Hematopoietic multipotent progenitor cell treated with erythropoietin and hydrocortisone succinate and interleukin-3 and kit ligand, for 15 days (in vitro differentiated cells): ENCODE data around the gene USP1.

ENCODE experiments used
- DNase-seq: peaks from one replicate; pipeline ENCODE4 v3.0.0-alpha.2; 2015; ENCODE audit warnings: low spot score

USP1 gene

DNA sequence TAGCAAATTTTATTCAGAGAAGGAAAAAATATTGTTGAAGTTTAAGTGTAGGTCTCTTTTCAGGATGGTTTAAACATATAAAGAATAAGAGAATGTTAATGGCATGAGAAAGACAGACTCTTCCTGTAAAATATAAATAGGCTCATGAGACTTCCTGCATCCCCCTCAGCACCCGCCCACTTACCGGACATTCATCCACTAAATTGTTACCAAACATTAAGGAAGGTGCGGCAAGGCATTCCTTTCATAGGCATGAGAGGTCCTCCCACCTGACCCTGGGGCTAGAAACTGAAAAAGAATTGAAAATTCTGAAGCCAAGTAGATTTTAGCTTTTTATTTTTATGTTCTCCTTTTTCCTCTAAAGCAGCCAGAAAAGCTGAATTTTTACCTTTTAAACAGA lies 10.6 kb upstream of the USP1 start:
- DNase-seq, result no peak

DNA sequence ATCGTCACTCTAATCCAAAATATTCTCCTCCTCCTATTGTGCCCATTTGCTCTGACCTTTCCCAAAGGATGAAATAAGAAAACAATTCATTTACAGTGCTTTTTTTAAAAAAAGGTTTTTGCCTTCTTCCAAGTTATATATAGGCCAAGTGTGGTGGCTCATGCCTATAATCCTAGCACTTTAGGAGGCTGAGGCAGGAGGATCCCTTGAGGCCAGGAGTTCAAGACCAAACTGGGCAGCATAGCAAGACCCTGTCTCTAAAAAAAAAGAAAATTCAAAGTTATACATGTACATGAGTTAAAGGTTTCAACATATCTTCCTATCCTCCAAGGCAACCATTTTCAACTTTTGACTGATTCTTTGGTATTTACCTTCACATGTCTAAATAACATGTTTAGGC lies 10.1 kb upstream of the USP1 start:
- DNase-seq, result no peak

DNA sequence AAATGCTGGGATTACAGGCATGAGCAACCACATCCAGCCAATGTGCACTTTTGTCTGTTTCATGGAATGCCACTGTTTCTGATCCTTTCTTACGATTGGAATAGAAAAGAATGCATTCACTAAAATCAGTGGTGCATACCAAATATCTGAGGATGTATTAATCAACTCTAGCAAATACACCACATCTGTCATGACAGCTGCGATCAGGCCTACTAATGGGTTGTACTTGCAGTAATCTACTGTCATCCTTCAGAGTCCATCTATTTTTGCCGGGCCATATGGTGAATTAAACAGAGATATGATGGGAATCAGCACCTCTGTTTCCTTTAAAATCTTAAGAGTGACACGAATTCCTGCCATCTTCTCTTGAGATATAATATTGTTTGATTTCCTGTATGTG lies 8.5 kb upstream of the USP1 start:
- DNase-seq, result no peak

DNA sequence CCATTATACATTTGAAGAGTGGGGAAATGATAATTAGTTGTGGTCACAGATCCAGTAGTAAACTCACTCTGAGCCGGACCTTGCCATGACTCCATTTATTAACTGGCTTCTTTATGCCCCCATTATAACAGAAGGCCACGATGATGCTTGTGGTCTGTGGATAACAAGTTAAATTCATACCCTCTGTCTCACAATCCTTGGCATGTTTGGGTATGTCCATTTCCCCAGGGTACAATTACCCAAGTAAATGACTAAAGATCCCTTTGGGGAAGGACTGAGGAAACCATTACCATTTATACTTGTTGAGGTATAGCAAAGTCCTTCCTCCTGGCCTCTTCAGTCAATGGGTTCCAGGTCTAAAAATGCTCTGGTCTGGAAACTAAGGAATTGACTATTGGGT lies 7.3 kb upstream of the USP1 start:
- DNase-seq, result no peak

DNA sequence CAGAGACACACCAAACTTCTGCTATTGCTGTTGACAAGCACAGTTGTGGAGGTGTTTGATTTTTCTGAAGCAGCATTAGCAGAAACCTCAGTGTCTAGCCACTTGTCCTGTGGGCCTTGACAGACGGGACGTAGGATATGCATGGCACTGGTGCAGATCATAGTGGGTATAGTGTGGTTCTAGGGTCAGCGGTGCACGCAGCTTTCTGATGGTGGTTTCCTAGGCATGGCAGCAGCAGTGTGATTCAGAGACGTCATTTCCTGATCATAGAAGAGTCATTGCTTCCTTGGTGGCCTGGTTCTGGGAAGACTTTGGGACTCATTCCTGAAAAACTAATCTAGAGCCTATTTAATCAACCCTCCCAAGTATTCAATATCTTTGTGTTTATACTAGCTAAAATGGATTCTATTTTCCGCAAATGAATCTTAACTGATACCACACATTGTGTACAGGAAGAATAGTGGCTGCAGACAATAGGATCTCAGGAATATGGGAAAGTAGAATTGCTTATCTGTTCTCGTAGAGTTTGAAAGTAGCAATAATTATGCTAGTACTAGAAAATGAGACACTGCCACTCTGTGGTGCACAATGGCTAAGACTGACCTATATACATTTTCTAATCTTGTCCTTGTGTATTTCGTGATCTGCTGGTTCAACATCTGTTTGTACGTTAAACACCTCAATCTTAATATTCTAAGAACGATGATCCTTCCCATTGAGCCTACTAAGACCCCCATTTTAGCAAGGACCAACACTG lies 2.8 kb upstream of the USP1 start:
- DNase-seq, result no peak

DNA sequence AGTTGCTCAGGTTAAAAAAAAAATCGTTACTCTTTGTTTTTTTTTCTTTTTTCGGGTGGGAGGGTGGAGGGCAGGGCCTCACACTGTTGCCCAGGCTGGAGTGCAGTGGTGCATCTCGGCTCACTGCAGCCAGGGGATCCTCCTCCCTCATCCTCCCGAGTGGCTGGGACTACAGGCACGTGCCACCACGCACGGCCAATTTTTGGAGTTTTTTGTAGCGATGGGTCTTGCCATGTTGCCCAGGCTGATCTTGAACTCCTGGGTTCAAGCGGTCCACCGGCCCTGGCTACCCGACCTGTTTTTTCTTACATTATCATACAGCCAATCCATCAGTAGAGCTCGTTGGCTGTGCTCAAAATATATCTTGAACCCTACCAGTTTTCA lies 2.2 kb upstream of the USP1 start:
- DNase-seq, result no peak

DNA sequence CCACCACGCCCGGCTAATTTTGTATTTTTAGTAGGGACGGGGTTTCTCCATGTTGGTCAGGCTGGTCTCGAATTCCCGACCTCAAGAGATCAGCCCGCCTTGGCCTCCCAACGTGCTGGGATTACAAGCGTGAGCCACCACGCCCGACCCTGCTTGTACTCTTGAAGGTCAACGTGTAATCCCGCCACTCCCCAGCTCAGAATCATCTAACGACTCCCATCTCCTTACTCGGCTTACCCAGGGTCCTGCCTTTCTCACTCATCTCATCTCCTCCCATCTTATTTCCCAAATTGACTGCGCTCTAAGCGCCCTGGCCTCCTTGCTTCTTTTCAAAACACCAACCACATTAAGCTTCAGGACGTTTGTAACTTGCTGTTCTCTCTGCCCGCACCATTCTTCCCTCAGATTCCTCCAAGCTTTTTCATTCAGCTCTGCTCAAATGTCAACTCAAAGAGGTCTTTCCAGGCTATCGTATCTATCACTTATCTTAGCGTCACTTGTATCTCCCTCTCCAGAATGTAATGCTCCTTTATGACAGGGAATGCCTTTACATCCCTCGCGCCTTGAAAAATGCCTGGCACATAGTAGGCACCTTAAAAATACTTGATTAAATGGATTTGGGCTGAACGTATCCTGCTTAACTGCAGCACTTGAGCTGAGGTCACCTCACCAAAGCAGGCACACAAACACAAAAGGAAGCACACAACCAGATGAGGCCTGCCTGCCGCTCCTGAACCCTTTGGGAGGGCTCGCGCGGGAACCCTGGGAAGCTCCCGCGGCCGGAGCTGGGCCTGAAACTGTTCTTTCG lies 1.4 kb upstream of the USP1 start:
- DNase-seq, result no peak

DNA sequence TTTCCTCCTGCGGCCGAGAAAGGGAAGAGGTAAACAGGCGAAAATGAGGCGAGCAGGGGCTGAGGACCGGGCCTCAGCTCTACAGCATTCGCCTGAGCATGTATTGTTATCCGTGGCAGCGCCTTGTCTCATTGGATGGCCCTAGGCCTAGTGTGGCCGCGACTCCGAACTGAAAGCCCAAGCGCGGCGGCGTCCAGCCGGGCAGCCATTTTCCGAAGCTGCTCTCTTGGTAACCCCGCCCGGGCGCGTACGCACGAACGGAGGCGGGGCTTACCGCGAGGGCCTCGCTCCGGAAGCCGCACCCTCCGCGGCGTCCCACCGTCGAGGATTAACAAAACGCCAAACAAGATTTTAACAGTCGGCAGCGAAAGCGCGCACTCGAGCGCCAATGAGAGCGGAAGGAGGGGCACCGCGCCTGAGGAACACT lies 797 bp upstream of the USP1 start:
- DNase-seq, result no peak

DNA sequence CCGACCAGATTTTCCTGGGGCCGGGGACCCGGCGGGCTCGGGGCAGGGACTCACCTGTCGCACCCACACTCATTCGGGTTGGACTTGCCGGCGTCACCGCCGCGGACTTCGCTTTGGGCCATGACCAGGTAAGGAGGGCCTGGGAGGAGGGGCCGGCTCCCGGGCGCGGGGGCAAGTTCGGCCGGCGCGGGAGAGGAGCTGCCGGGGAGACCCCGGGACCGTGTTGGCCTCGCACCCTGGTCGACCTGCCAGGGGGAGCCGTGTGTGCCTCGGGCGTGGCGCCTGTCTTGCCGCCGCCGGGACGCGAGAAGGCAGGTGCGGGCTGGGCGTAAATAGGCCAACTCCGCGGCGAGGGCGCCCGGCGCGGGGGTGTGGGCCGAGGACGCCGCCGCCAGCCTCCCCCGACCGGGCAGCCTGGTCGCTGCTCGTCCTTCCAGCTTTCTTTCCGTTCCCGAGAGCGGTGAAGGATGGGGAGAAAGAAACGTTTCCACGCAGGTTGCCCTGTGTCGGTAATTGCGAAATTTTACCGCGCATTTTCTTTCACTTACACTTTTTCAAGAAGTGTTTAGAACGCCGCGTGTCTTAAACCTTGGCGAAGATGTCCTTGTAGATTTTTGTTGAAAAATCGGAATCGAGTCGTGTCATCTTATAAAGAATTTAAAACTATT lies 558 bp downstream of the USP1 start:
- DNase-seq, result peak; percentile 42

DNA sequence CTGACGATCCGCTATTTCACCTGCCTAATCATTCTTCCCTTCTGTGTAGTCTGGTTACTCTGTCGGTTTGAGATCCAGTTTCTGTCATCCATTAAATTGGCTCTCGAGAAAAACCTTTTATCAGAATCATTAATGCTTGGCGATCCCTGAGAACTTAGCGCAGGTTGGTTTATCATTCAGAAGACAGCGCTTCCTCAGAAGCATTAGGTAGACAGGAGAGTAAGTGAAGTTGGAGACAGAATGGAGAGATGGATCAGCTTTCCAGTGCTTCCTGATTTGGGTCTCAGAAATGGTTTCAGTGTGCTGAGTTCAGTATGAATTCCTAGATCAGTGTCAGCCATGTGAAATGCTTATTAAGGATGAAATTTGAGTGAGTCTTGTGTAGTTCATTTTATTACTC lies 1.3 kb downstream of the USP1 start:
- DNase-seq, result peak; percentile 29

DNA sequence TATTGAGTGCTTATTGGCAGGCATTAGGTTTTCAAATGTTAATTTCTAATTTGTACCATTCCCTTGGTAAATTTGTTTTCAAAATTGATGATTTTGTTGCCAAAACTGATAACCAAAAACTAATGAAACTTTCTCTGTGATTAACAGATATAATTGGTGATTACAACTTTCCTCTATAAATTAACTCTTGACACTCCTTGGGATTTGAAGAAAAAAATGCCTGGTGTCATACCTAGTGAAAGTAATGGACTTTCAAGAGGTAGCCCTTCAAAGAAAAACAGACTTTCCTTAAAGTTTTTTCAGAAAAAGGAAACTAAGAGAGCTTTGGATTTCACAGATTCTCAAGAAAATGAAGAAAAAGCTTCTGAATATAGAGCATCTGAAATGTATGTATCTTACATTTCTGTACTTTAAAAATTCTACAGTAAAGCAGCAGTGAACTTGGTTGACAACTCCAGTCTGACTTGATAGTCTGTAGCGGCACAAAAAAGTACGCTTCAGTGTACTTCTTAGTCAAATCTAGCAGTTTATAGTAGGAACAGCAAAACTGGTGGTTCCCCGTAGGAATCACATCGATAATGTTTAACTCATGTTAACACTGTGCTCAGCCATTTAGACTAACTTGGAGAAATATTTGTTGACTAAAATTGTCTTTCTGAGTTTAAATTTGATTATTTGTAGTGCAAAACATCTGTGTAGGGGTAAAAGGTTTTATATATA lies 3.0 kb downstream of the USP1 start:
- no peak for DNase-seq

DNA sequence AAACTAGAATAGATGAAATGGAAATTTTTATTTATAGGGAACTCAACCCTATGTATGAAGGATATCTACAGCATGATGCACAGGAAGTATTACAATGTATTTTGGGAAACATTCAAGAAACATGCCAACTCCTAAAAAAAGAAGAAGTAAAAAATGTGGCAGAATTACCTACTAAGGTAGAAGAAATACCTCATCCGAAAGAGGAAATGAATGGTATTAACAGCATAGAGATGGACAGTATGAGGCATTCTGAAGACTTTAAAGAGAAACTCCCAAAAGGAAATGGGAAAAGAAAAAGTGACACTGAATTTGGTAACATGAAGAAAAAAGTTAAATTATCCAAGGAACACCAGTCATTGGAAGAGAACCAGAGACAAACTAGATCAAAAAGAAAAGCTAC lies 7.9 kb downstream of the USP1 start:
- DNase-seq, result no peak

DNA sequence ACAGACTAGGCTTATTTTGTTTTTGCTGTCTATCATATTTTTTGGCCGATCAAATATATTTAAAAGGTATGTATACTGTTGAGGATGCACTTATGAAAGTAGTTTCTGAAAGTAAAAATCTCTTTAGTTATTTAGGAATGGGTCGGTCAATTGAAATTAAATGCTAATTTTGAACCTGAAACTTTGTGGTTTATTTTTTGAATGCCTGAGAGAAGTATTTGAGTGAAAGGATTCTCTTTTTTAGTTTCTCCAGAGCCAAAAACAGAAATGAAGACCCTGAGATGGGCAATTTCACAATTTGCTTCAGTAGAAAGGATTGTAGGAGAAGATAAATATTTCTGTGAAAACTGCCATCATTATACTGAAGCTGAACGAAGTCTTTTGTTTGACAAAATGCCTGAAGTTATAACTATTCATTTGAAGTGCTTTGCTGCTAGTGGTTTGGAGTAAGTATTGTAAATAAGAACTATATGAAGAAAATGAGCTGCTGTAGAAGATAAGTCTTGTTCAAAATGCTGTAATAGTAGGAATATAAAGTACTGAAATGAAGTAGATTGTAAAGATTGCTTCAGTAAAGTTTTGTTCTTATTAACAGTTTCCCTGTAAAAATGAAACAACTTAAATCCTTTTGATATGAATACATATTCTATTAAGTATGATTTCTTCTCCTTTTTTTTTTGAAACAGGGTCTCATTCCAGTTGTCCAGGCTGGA lies 11.5 kb downstream of the USP1 start:
- no peak for DNase-seq

DNA sequence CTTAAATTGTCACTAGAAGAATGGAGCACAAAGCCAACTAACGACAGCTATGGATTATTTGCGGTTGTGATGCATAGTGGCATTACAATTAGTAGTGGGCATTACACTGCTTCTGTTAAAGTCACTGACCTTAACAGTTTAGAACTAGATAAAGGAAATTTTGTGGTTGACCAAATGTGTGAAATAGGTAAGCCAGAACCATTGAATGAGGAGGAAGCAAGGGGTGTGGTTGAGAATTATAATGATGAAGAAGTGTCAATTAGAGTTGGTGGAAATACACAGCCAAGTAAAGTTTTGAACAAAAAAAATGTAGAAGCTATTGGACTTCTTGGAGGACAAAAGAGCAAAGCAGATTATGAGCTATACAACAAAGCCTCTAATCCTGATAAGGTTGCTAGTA lies 13.5 kb downstream of the USP1 start:
- DNase-seq, result no peak

DNA sequence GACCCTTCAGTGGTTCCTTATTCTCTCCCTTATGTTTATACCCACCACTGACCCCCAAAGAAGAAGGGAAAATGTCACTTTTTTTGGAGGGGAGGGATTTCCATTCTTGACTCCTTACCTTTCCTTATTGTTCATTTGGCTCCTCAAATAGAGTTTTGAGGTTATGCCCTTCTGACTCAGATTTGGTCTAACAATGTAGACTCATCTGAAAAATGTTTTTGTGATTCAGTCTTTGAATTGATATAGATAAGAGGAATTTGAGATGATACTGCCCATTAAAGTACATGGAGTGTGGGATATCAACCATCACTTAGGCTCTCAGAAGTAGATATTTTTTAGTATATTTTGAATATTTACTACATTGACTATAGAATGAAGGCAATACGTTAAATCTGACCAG lies 16.1 kb downstream of the USP1 start:
- DNase-seq, result no peak

DNA sequence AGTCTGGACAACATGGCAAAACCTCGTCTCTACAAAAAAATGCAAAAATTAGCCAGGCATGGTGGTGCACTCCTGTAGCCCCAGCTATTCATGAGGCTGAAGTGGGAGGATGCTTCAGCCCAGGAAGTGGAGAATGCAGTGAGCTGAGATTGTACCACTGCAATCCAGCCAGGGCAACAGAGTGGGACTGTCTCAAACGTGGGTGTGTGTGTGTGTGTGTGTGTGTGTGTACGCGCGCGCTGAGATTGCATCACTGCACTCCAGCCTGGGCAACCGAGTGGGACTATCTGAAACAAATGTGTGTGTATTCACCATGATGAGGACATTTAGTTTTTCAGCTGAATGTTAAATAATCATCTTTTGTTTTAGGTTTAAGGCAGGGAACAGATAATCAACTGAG lies 21.1 kb downstream of the USP1 start:
- DNase-seq, result no peak

DNA sequence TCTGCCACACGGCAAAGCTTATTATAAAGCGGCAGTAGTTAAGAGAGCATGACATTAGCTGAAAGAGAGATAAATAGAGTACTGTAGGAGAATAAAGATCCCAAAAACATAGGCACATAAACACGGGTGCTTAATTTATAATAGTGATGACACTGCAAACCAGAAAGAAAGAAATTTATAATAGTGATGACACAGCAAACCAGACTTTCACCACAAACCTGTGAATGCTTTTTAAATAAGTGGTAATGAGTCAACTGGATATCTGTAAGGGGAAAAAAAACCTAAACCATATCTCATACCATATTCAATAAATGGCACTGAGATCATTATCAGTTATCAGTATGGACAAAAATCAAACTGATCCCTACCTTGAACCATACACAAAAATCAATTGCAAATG lies 25.5 kb downstream of the USP1 start:
- no peak for DNase-seq

DNA sequence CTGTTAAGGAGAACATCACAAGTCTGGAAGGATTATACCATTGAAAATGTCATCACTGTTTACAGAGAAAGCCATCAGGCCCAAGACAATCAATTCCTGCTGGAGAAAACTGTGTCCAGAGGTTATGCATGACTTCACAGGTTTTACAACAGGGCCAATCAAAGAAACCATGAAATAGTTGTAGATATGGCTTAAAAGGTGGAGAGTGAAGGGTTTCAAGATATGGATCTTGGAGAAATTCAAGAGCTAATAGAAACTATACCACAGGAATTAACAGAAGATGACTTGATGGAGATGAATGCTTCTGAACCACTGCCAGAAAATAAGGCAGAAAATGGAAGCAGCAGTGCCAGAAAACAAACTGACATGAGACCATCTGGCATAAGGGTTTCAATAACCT lies 30.2 kb downstream of the USP1 start:
- no peak for DNase-seq

DNA sequence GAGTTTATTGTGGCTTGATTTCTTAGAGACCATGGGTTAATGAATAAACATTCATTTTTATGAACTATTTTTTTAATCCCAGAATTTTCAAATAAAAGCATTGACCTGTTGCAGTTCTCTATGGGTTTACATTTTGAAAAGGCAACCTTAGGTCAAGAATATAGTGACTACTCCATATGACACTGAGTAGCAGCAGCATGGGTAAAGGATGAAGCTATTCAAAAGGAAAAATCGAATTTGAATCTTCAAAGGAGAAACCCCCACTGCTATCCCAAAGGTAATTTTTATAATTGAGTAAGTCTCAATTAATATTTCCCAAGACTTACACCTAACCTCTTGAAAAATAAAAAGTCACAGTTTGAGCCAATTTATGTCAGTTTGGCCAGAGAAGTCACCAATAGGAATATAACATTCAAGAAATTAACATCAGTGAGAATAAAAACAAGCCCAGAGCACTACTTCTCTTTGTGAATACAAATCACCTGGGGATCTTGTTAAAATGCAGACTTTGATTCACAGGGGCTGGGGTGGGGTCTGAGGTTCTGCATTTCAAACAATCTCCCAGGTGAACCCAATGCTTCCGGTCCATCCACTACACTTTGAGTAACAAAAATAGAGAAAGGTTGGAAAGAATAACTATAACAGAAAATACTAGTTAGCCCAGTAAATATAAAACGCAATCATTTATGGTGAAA lies 39.8 kb downstream of the USP1 start:
- no peak for DNase-seq

DNA sequence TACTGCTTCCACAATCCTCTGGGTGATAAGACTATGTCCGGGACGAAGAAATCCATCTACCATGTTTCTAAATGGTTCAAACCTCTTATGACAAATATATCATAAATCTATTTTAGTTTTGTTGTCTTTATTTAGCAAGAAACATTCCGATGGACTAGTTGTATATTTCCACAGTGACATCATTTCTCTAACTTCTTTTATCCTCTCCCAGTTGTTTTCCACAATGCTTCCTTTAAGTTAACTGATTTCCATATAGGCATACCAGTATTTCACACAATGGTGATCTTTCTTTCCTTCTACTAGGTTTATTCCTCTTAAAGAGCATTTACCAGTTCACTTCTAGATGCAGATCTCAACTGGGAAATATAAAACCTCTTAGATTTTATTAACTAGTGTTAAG lies 44.8 kb downstream of the USP1 start:
- DNase-seq, result no peak

DNA sequence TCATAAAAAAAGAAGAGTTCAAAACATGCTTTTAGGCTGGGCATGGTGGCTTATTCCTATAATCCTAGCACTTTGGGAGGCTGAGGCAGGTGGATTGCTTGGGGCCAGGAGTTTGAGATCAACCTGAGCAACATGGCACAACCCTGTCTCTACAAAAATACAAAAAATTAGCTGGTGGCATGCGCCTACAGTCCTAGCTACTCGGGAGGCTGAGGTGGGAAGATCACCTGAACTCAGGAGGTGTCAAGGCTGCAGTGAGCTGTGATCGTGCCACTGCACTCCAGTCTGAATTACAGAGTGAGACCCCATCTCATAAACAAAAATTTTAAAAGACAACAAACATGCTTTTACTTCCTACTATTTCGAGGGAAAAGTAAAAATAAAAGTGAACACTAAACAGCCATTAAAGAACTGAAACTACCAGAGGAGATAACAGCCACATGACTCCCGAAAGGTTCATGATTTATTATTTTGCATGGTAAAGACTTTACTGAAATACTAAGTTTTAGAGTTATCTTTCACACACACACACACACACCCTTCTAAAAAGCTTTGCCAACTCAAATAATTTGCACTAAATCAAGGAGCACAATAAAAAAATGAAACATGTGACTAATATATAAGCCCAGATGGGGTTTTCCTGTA lies 48.1 kb downstream of the USP1 start:
- no peak for DNase-seq
